ENCODE measurements around the gene PHEX.

GRCh38 chrX:22220941-22221340, 188.8 kb downstream of the PHEX start:
- TF ChIP-seq CTCF (conservative IDR thresholded peaks at IDR 0.05; ENCODE audit: low read depth in 2 of 2) (no peak), POLR2AphosphoS5 (IDR thresholded peaks at IDR 0.05; ENCODE audit: low read depth) (no peak)
